ENCODE data around the gene RASAL2. TPM values are rescaled to one million over a fixed set of nuclear protein-coding genes. Genes with fewer than 3 reads are reported as not detected.
"Not testable (repeated sequence)": the region's sequence is repeated elsewhere in the genome, so short reads cannot be mapped to it uniquely, and the experiment has no call there.

The RASAL2 gene
- total RNA-seq, 1 experiment from 2014 or later, result 28.7 TPM

DNA sequence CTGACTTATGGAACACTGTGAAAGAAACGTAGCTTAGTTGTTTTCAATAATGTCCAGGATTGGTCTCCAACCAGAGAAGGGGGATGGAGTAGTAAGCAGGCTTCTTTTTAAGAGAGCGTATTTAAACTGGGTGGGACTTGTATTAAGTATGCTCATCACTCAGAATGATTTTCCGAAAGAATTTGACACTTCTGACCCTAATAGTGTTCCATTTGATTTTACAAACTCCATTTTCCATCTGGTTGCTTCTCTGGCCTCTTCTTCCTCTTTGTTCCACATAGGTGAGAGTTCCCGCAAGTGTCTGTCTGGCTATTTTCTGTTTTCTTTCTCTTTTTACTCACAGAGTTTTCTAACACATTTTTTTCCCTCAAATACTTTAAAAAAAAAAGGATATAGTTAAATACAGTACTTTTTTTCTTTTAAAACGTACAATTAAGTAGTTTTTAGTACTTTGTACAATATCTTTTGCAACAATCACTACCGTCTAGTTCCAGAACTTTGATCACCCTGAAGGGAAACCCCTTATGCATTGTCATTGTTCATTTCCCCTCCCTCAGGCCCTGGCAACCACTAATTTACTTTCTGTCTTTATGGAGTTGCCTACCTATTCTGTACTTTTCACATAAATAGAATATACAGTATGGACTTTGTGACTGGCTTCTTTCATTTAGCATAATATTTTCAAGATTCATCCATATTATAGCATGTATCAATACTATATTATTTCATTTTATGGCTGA, 67.0 kb downstream of the RASAL2 start:
- DNase-seq (ENCODE audit: low read depth), result no peak

DNA sequence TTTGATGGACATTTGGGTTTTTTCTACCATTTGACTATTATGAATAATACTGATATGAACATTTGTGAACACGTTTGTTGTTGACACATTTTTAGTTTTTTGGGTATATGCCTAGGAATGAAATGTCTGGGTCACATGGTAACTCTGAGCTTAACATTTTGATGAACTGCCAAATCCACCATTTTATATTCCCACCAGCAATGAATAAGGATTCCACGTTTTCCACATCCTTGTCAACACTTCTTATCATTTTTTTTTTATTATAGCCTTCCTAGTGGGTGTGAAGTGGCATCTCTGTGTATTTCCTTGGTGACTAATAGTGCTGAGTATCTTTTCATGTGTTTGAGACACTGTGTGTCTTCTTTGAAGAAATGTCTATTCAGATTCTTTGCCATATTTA, 67.6 kb downstream of the RASAL2 start:
- DNase-seq (ENCODE audit: low read depth), result peak; percentile 12

DNA sequence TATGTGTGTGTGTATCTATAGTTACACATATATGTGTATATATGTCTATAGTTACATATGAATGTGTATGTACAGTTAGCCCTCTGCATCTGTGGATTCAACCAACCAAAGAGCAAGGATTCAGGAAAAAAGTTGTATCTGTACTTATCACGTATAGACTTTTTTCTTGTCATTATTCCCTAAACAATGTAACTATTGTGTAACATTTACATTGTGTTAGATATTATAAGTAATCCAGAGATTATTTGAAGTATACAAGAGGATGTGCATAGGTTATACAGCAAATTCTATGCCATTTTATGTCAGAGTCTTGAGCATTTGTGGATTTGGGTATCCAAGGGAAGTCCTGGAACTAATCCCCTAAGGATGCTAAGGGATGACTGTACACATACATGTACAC, 71.3 kb downstream of the RASAL2 start:
- DNase-seq (ENCODE audit: low read depth), result no peak

DNA sequence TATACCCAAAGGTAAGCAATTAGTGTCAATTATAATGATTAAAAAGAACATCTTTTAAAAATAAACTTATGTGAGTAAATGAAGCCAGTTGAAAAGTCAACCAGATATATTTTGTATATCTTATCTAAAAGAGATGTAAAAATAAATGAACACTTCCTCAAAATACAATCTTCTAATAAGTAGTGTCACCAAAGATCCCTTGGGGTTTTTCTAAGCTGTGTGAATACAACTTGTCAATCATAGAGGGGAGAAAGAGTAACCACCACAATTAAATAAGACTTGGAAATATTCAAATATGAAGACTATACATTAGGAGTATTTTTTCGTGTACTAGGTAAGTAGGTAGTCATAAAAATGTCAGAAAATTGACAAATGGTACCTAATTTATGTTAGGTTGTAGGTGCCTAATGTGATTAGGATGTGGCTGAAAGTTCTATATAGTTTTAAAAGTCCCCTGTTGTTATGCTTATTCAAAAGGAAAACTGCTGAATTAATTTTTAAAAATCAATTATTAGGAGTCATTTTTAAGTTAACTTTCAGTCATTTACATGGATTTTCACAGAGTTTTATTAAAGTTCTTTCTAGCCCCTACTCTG, 72.6 kb downstream of the RASAL2 start:
- no peak for DNase-seq (ENCODE audit: low read depth)

DNA sequence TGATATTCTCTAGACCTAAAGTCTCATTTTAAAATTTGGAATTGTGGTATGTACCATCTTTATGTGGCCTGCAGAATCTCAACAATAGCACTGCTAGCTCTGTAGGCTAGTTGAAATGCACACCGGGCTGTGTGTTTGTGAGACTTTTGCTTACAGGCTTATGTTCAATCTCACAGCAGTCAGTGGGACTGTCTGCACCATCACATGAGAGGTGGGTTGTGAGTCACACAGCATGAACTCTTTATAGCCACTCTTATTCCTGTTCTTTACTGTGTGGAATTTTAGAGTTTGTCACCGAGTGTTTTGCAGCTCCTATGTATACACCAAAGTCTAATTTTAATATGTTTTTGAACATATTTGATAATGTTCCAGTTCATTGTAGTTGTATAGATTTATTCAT, 74.6 kb downstream of the RASAL2 start:
- DNase-seq (ENCODE audit: low read depth), result peak; percentile 67

DNA sequence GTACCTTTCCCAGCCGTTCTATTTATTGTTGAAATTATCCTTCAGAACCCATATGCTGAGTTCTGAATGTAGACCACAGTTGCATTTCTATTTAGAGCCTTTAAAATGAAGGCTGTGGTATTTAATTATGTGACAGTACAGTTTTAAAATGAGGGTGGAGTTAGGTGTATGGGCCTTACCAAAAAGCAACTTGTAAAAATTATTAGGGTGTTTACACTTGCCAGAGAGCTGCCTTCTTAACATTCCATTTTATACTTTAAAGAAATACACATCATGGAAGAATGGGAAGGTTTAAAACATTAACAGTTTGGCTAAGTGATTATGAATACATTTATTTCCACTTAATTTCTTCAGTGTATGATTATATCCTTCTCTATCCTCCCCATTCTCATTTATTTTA, 75.7 kb downstream of the RASAL2 start:
- no peak for DNase-seq (ENCODE audit: low read depth)

DNA sequence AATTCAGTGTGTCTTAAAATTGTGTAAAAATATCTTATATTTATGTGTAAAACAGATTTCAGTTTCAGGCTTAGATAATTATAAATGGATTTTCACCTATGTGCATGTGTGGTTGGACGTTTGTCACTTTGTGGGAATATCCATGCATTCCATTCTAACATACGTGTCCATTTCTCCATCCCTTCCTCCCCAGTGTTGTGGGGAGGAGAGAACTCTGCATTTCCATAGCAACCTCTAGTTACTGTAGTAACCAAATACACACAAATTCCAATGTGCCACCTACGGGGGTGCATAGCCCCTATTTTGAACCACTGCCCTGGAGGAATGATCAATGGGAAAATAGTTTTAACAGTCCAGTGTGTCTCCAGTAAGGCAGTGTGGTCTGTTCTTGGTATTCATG, 79.0 kb downstream of the RASAL2 start:
- DNase-seq (ENCODE audit: low read depth), result peak; percentile 94

DNA sequence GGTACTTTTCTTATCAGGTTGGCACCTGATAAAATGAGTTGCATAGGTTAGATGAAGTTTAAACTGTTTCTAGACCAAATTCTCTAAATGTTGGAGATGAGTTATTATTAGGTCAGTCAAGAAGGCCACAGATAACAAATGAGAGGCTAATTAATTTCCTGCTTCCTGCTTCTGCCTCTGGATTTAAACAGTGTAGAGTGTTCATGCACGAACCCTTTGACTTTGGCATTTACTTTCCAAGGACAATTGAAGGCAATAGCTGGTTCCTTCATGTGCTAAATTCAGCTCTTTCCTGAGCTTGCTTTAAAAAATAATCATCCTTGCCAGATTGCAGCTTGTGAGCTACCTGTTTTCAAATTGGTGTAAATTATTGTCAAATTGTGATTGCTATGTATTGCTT, 80.6 kb downstream of the RASAL2 start:
- DNase-seq (ENCODE audit: low read depth), result no peak

DNA sequence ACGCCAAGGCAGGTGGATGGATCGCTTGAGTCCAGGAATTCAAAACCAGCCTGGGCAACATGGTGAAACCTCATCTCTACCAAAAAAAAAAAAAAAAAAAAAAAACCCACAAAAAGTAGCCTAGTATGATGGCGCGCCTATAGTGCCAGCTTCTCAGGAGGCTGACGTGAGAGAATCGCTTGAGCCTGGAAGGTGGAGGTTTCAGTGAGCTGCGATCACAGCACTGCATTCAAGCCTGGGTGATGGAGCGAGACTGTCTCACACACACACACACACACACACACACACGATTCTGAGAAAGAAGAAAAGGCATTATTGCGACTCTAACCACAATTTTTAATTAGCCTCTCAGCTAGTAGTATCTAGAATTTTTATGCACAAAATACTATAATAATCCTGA, 86.5 kb downstream of the RASAL2 start:
- no peak for DNase-seq (ENCODE audit: low read depth)

DNA sequence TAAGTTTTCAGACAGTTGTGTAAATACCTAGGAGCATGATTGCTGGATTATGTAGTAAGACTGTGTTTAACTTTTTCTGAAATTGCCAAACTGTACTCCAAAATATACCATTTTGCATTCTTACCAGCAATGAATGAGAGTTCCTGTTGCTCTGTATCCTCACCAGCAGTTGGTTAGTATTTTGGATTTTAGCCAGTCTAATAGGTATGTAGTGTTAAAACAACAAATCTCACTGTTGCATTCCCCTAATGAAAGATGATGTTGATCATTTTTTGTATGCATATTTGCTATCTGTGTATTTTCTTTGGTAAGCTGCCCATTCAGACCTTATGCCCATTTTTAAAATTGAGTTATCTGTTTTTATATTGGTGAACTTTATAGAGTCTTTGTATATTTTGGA, 89.9 kb downstream of the RASAL2 start:
- no peak for DNase-seq (ENCODE audit: low read depth)

DNA sequence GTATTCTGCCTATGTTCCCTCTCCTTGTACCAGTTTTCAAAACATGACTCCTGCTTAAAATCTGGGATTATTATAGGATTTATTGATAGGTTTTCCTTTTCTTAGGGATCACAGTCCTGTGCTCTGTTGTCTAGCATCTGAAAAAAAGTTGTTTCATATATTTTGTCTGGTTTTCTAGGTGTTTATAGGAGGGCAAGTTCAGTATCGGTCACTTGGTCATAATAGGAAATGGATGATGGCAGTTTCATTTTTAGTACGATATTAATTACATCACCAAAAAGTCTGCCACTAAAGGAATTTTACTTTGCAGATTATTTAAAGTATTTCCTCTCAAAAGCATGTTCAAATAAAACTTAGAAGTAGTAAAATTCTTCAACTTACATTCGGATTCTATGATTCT, 94.4 kb downstream of the RASAL2 start:
- no peak for DNase-seq (ENCODE audit: low read depth)

DNA sequence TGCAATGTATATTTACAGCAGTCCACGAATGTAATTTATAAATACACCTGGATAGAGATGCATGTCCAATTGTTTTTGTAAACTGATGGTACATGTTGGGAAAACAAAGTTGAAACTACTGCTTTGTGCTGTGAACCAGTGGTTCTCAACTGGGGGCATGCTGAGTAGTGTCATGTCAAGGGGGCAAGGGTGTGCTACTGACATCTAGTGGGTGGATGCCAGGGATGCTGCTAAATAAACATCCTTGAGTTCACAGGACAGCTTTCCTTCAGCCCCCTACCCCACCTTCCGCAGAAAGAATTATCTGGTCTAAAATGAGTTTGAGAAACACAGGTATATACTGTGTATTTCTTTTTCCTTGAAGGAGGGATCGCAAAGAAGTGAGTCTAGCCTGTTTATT, 95.9 kb downstream of the RASAL2 start:
- DNase-seq (ENCODE audit: low read depth), result peak; percentile 43

DNA sequence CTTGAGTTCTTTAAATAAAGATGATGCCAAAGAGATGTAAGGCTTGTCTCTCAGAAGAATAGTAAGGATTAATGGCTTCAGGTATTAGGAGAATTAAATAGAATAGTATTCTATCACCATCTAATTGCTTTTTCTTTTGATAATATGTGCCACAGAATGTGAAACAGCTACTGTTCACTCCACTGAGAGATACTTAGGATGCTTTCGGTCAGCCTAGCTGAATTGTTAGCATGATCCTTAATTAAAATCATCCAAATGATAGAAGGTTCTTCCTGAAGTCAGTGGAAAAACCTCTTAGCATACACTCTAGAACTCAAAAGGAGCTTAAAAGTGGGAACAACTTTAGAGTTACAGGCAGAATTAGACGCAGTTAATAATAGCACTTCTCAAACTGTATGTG, 97.0 kb downstream of the RASAL2 start:
- no peak for DNase-seq (ENCODE audit: low read depth)

DNA sequence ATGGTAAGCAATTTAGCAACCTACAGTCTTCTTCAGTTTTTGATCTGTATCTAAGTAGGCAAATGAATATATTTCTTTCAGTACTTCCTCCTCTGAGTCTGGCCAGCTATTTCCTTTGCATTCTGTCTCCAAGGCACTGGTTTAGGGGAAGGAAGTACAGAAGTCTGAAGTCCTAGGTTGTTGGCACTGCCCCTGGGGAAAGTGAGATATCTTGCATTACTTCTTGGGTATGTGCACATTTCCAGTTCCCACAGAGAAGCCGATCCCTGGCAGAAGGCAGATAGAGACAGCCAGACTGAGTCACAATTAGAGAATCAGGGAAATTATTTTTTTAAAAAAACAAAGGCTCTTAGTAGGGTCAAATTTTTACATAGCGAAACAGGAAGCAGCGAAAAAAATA, 98.8 kb downstream of the RASAL2 start:
- peak; percentile 85 for DNase-seq (ENCODE audit: low read depth)

DNA sequence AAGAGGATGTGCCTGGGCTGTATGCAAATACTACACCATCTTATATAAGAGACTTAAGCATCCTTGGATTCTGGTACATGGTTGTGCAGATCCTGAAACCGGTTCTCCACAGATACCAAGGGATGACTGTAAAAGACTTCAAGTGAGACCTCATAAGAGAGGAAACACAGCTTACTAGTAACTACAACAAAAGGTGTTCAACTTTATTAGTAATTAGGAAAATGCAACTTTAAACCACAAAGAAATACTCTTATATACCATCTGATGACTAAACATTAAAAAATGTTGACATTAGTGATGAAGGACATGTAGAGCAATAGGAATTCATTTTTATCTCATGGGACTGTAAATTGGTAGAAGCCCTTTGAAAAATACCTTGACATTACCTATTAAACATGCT, 102.7 kb downstream of the RASAL2 start:
- peak; percentile 25 for DNase-seq (ENCODE audit: low read depth)

DNA sequence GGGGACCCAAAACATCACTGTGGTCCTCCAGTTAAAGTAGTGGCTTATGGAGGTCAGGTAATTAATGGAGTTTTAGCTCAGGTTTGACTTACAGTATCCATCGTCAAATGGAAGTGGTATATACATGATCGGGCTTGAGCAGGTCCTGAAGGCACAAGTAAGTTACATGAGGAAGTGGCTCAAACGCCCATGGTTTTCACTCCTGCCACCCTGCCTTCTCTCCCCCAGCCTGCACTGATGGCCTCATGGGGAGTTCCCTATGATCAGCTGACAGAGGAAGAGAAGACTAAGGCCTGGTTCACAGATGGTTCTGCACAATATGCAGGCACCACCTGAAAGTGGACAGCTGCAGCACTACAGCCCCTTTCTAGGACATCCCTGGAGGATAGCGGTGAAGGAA, 108.2 kb downstream of the RASAL2 start:
- DNase-seq (ENCODE audit: low read depth), result not testable (repeated sequence)

DNA sequence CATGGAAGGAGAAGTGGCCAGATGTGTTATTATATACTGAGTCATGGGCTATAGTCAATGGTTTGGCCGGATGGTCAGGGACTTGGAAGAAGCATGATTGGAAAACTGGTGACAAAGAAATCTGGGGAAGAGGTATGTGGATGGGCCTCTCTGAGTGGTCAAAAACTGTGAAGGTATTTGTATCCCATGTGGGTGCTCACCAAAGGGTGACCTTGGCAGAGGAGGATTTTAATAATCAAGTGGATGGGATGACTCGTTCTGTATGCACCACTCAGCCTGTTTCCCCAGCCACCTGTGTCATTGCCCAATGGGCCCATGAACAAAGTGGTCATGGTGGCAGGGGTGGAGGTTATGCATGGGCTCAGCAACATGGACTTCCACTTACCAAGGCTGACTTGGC, 108.6 kb downstream of the RASAL2 start:
- DNase-seq (ENCODE audit: low read depth), result peak; percentile 33

DNA sequence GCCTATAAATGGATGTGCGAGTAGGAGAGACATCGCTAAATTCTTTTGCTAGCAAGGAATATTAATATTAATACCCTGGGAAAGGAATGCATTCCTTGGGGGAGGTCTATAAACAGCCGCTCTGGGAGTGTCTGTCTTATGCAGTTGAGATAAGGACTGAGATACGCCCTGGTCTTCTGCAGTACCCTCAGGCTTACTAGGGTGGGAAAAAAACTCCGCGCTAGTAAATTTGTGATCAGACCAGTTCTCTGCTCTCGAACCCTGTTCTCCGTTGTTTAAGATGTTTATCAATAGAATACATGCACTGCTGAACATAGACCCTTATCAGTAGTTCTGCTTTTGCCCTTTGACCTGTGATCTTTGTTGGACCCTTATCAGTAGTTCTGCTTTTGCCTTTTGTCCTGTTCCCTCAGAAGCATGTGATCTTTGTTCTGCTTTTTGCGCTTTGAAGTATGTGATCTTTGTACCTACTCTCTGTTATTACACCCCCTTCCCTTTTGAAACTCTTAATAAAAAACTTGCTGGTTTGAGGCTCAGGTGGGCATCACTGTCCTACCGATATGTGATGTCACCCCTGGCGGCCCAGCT, 114.5 kb downstream of the RASAL2 start:
- DNase-seq (ENCODE audit: low read depth), result not testable (repeated sequence)

DNA sequence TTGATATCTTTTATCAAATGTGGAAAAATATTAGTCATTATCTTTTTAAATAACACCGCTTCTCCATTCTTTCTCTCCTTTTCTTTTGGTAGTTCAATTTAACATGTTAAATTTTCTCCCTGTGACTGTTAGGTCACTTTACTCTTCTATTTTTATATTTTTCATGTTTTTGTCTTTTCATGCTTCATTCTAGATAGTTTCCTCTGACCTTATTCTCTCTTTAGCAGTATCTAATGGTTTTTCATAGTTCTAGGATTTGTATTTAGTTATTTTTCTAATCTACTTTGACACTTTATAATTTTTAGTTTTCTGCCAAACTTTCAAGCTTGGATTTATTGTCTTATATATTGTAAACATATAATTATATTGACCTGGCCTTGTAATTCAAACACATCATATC, 116.0 kb downstream of the RASAL2 start:
- no peak for DNase-seq (ENCODE audit: low read depth)

DNA sequence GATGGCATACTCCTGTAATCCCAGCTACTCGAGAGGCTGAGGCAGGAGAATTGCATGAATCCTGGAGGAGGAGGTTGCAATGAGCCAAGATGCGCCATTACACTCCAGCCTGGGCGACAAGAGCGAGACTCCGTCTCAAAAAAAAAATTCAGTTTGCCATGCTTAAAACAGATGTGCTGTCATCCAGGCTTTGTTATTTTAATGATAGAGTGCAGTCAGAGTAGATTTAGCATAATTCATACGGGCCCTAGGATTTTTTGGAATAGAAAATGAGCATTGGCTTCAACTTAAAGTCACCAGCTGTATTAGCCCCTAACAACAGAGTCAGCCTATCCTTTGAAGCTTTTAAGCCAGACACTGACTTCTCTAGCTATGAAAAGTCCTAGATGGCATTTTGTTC, 124.6 kb downstream of the RASAL2 start:
- no peak for DNase-seq (ENCODE audit: low read depth)

DNA sequence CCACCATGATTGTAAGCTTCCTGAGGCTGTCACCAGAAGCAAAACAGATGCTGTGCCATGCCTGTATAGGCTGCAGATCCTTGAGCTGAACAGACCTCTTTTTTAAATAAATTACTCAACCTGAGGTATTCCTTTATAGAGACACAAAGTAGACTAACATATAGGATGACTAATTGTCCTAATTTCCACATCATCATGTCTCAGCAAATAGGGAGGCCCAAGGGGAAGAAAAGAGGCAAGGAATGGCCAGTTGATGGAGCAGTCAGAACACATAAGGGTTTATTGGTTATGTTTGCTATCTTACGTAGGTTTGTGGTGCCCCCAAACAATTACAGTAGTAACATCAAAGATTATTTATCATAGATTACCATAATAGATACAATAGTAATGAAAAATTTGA, 126.2 kb downstream of the RASAL2 start:
- peak; percentile 70 for DNase-seq (ENCODE audit: low read depth)

DNA sequence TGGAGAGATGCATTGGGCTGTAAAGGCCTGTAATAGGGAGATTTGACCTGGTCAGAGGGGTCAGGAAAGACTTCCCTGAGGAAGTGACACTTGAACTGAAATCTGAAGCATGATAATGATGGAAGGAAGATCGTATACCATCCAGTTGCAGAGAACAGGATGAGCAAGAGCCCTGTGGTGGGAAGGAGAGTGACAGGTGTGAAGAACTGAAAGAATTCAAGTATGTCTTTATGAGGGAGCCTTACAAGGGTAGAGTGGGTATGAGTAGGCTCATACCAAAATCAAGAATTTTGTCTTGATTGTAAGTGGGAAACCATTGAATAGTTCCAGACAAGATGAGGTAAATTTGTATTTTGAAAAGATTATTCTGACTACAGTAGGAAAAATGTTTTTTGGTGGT, 129.4 kb downstream of the RASAL2 start:
- no peak for DNase-seq (ENCODE audit: low read depth)

DNA sequence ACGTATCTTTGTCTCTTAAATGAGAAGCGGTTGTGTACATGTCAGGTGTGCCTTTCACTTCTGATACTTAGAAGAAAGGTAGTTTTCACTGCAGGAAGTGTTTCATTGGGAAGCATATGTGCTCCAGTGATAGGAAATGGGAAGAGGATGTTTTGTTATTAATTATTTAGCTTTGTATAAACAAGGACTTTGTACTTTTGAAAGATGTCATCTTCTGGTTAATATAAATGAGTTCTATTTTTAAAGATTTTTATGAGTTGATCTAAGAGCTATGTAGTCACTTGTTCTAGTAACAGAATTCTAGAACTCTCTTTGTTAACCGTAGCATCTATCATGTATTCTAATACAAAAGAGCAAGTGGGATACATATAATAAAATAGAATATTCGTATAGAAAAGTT, 130.5 kb downstream of the RASAL2 start:
- no peak for DNase-seq (ENCODE audit: low read depth)

Data from HT1080 (cell line).